IPS-18a (cell line): ENCODE results near the gene FAM181B.
A peak's percentile ranks its signal among the peaks of the same experiment; 100 is the strongest.

Experiments
- H3K27ac ChIP-seq: one replicate; pipeline ENCODE4 v1.5.1; 2013; ENCODE audit warnings: low read length
- H3K27me3 ChIP-seq: one replicate; pipeline ENCODE4 v1.6.1; 2013; ENCODE audit warnings: mild to moderate bottlenecking, low read length; ENCODE audit not compliant: control insufficient read depth, insufficient read depth
- H3K36me3 ChIP-seq: one replicate; pipeline ENCODE4 v1.6.1; 2013; ENCODE audit warnings: low read depth, low read length; ENCODE audit not compliant: control insufficient read depth
- H3K4me1 ChIP-seq: one replicate; pipeline ENCODE4 v1.6.1; 2013; ENCODE audit warnings: low read depth, low read length; ENCODE audit not compliant: control insufficient read depth
- H3K4me3 ChIP-seq: one replicate; pipeline ENCODE4 v1.5.1; 2013; ENCODE audit warnings: low read length
- H3K9ac ChIP-seq: one replicate; pipeline ENCODE4 v1.6.1; 2013; ENCODE audit warnings: mild to moderate bottlenecking, low read length, moderate library complexity
- H3K9me3 ChIP-seq: one replicate; pipeline ENCODE4 v1.6.1; 2013; ENCODE audit warnings: low read depth, low read length; ENCODE audit not compliant: control insufficient read depth

The FAM181B gene

DNA sequence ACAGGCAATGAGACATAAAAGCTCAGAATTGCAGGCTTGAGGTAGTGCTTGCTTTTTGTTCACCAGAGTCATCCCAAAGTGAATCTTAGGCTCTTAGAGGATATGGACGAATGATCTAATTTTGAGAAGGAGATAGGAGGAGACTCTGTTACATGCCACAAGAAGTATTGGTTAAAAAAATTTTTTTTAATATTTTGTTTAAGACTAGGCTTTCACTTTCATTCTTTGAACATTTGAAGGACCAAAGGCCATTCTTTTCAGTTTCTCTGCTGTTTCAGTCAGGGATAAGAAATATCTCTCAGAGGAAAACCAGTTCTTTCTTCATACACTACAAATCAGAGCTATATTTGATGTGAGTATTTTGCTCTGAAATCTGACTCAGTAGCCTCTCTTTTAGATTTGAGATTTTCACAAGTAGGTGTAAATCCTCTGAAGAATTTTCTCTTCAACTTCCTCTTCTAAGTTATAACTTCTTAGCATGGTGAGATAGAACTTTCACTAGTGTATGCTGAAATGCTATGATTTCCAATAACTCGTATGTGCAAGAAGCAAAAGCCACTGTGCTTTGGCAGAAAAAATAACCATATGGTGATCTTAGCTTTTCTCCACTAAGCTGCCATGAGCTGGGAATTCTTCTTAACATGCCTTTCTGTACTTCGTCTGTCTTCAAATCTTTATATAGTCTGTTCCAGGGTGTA is 24.1 kb upstream of the FAM181B start:
- Histone ChIP-seq H3K9me3 (no peaks in the 10 kb centered on the region), H3K4me1 (peaks cover 7% of the 10 kb centered on the region), H3K4me3 (no peak overlapping the region), H3K36me3 (no peaks in the 10 kb centered on the region), H3K27me3 (no peaks in the 10 kb centered on the region), H3K9ac (no peak overlapping the region), H3K27ac (no peak overlapping the region)

DNA sequence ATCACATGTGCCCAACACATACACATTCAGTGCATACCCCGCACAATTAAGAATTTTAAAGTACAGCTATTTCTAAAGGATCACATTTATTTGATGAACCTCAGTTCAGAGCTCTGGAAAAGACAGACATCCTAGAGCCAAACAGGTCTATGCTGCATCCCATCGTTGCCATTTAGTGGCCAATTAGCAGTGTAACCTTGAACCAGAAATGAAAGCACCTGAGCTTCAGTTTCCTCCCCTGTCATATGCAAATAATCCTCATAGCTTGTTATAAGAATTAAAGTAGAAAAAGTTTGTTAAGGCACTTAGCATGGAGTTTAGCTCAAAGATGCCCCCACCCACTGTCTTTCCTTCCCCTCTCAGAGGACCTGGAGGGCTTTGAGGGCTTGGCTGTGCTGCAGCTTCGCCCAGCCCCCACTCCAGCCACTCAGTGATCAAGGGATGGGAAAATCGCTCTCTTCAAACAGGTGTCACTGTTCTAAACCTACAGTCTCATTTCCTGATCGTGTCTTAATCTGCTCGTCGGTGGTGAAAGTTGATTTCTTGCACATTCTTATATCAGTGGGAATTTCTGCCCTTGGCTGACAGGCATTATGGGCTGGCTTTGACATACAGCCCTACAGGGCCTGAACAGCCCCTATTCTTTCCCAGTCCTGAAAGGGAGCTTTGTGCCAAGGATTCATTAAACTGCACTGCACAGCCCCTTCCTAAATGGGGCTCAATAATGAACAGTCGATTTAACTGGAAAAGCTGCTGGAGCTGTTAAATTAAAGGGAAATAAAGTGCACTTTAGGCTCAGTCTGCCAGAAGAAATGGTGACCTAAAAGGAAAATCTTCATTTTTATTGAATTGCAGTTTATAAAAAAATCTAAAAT is 23.3 kb upstream of the FAM181B start:
- Histone ChIP-seq H3K4me3 (no peak overlapping the region), H3K9ac (no peak overlapping the region), H3K9me3 (no peaks in the 10 kb centered on the region), H3K27me3 (no peaks in the 10 kb centered on the region), H3K4me1 (peaks cover 7% of the 10 kb centered on the region), H3K36me3 (no peaks in the 10 kb centered on the region), H3K27ac (no peak overlapping the region)

GRCh38 chr11:82754410-82754809 is 20.7 kb upstream of the FAM181B start:
- Histone ChIP-seq H3K27me3 (no peaks in the 10 kb centered on the region), H3K36me3 (no peaks in the 10 kb centered on the region), H3K4me1 (peaks cover 10% of the 10 kb centered on the region), H3K9ac (no peak overlapping the region), H3K4me3 (no peak overlapping the region), H3K27ac (no peak overlapping the region), H3K9me3 (no peaks in the 10 kb centered on the region)

- Histone ChIP-seq H3K9me3 (no peaks in the 10 kb centered on the region), H3K27ac (no peak overlapping the region), H3K4me3 (no peak overlapping the region), H3K36me3 (no peaks in the 10 kb centered on the region), H3K4me1 (peaks cover 10% of the 10 kb centered on the region), H3K27me3 (no peaks in the 10 kb centered on the region), H3K9ac (no peak overlapping the region)
These were observed 20.3 kb upstream of the FAM181B start for GRCh38 chr11:82753921-82754320.

GRCh38 chr11:82752801-82753200 is 19.1 kb upstream of the FAM181B start:
- peaks cover 10% of the 10 kb centered on the region for H3K4me1 ChIP-seq
- no peaks in the 10 kb centered on the region for H3K9me3 ChIP-seq
- H3K9ac ChIP-seq: no peak overlapping the region
- H3K4me3 ChIP-seq: no peak overlapping the region
- H3K27me3 ChIP-seq: no peaks in the 10 kb centered on the region
- H3K36me3 ChIP-seq: no peaks in the 10 kb centered on the region
- H3K27ac ChIP-seq: no peak overlapping the region

DNA sequence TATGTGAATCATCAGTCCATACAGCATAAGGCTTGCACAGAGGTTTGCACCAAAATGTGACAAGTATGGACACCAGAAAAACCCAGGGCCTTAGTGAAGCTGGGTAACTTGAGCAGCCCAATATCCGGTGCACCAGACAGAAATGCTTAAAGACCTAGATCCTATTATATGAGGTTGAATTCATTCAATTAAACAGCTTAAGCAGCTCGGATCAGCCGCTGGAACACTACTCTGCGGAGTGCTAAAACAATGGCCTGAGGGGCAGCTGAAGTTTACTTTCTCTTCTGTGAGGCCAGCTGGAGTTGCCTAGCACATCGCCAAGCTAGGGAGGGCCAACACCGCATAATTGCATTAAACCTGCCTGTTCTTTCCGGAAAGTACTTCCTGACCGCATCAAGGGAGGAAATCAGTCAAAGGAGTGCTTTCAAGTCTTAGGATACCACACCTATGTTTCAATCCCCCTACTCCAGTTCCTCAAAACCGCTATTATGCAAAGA is 17.0 kb upstream of the FAM181B start:
- Histone ChIP-seq H3K36me3 (no peaks in the 10 kb centered on the region), H3K27me3 (no peaks in the 10 kb centered on the region), H3K4me1 (peaks cover 3% of the 10 kb centered on the region), H3K9me3 (no peaks in the 10 kb centered on the region), H3K9ac (no peak overlapping the region), H3K27ac (no peak overlapping the region), H3K4me3 (no peak overlapping the region)

GRCh38 chr11:82747471-82747870 is 13.8 kb upstream of the FAM181B start:
- H3K27ac ChIP-seq: no peak overlapping the region
- H3K27me3 ChIP-seq: no peaks in the 10 kb centered on the region
- H3K36me3 ChIP-seq: no peaks in the 10 kb centered on the region
- no peaks in the 10 kb centered on the region for H3K9me3 ChIP-seq
- H3K4me3 ChIP-seq: no peak overlapping the region
- no peak overlapping the region for H3K9ac ChIP-seq
- peaks cover 3% of the 10 kb centered on the region for H3K4me1 ChIP-seq

DNA sequence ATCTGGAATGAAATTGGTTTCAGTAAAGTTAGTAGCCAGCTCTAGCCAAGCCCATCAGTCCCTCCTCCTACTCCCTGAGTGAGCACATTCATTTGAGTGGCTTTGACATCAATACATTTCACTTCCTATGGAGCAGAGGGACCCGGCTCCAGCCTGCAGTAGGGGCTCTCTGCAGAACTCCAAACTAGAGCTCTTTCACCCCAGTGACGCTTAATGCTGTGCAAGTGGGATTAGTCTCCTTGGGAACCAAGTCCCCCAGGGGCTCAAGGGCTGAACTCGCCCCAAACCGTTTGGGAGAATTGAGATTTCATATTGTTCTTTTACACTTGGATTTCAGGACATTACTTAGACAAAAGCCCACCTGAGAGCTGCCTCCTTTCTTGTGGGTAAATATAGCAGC is 4.4 kb upstream of the FAM181B start:
- Histone ChIP-seq H3K36me3 (no peaks in the 10 kb centered on the region), H3K9ac (no peak overlapping the region), H3K9me3 (no peaks in the 10 kb centered on the region), H3K27me3 (peaks cover 17% of the 10 kb centered on the region), H3K27ac (no peak overlapping the region), H3K4me3 (no peak overlapping the region), H3K4me1 (peaks cover 17% of the 10 kb centered on the region)

GRCh38 chr11:82734120-82734479 is 436 bp upstream of the FAM181B start:
- peaks cover 57% of the 10 kb centered on the region for H3K27me3 ChIP-seq
- H3K9me3 ChIP-seq: no peaks in the 10 kb centered on the region
- no peak overlapping the region for H3K27ac ChIP-seq
- peak overlapping the region; percentile 50 for H3K4me3 ChIP-seq
- H3K4me1 ChIP-seq: peaks cover 17% of the 10 kb centered on the region
- no peaks in the 10 kb centered on the region for H3K36me3 ChIP-seq
- no peak overlapping the region for H3K9ac ChIP-seq

- H3K27ac ChIP-seq: no peak overlapping the region
- no peaks in the 10 kb centered on the region for H3K9me3 ChIP-seq
- peaks cover 58% of the 10 kb centered on the region for H3K27me3 ChIP-seq
- no peaks in the 10 kb centered on the region for H3K36me3 ChIP-seq
- H3K4me1 ChIP-seq: peaks cover 11% of the 10 kb centered on the region
- no peak overlapping the region for H3K9ac ChIP-seq
- H3K4me3 ChIP-seq: peak overlapping the region; percentile 50
These were observed 775 bp downstream of the FAM181B start for GRCh38 chr11:82732734-82733443.

DNA sequence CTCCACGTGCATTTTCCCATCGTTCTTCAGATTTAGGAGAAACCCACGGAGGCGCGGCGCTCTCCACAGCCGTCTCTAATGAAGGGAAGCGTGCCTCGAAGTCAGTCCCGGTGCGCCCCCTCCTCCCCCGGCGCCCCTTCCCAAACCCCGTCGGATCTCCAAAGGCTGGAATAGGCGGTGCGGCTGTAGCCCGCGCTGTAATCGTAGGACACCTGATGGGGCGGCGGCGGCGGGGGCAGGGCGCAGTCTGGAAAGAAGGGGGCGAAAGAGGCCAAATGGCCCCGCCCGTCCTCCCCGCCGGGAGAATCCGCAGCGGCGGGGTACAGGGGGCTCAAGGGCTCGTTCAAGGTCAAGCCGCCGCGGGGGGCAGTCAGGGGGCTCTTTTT is 1.3 kb downstream of the FAM181B start:
- H3K9ac ChIP-seq: no peak overlapping the region
- H3K4me1 ChIP-seq: peaks cover 8% of the 10 kb centered on the region
- H3K27ac ChIP-seq: no peak overlapping the region
- no peaks in the 10 kb centered on the region for H3K9me3 ChIP-seq
- H3K4me3 ChIP-seq: peak overlapping the region; percentile 50
- peaks cover 58% of the 10 kb centered on the region for H3K27me3 ChIP-seq
- H3K36me3 ChIP-seq: no peaks in the 10 kb centered on the region
